ENCODE data around the gene NAT8L. TPM values are rescaled to one million over a fixed set of nuclear protein-coding genes. Genes with fewer than 3 reads are reported as not detected.

Gene NAT8L
- total and polyA plus RNA-seq, 2 of the 4 experiments (the other 2 are of a cell fraction), result 0.05 TPM; not detected in 1

DNA sequence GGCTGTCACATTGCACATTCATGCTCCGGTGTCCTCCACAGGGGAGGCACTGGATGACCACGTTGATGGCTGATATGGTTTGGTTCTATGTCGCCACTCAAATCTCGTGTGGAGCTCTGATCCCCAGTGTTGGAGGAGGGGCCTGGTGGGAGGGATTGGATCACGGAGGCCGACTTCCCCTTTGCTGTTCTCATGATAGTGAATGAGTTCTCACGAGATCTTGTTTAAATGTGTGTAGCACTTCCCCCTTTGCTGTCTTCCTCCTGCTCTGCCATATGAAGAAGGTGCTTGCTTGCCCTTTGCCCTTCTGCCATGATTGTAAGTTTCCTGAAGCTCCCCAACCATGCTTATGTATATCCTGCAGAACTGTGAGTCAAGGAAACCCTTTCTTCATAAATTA is 22.3 kb upstream of the NAT8L start:
- intact Hi-C loops (cut with micrococcal nuclease) (no loop called here), dilution Hi-C loops (cut with HindIII; ENCODE audit: low sequenced_read_pairs, unreplicated experiment) (no loop called here), in situ Hi-C loops (cut with MboI; ENCODE audit: low sequenced_read_pairs) (no loop called here)
- Histone ChIP-seq H3K27me3 (ENCODE audit: control insufficient read depth, insufficient read depth, low read length) (peaks cover 49% of the 10 kb centered on the region), H3K36me3 (ENCODE audit: control insufficient read depth, insufficient read depth, low read length) (no peaks in the 10 kb centered on the region), H3K9me3 (ENCODE audit: control insufficient read depth, insufficient read depth, low read length) (no peaks in the 10 kb centered on the region), H4K20me1 (ENCODE audit: insufficient read depth, low read length) (no peaks in the 10 kb centered on the region), H2BK120ac (ENCODE audit: low read depth, low read length) (no peak overlapping the region), H3K4me3 (ENCODE audit: insufficient read depth, low read depth, low read length) (no peak overlapping the region), H3K27ac (ENCODE audit: insufficient read depth, low read length) (no peak overlapping the region), H2BK20ac (ENCODE audit: low read depth, low read length) (no peak overlapping the region), H3K4ac (ENCODE audit: low read depth, low read length) (no peak overlapping the region), H3K23ac (ENCODE audit: low read depth, low read length) (no peak overlapping the region), H3K79me1 (ENCODE audit: low read depth in 1 of 2, low read length in 2 of 2) (no peaks in the 10 kb centered on the region), H4K91ac (ENCODE audit: insufficient read depth, low read depth, low read length) (no peak overlapping the region), H3K14ac (replicated peaks; ENCODE audit: low read depth, low read length) (no peak overlapping the region), H4K5ac (ENCODE audit: low read depth, low read length) (no peak overlapping the region), H3K56ac (ENCODE audit: extremely low read depth, insufficient read depth, low read length) (no peak overlapping the region), H2BK15ac (ENCODE audit: low read depth, low read length) (no peak overlapping the region), H2AK5ac (ENCODE audit: low read depth, low read length) (no peak overlapping the region), H4K8ac (ENCODE audit: low read depth in 2 of 2, low read length in 2 of 2) (no peak overlapping the region), H2BK5ac (ENCODE audit: low read depth, low read length, poor library complexity, severe bottlenecking) (no peak overlapping the region), H3K4me1 (ENCODE audit: control insufficient read depth, insufficient read depth, low read length) (no peaks in the 10 kb centered on the region), H2AFZ (replicated peaks; ENCODE audit: low read length, poor library complexity) (no peak overlapping the region), H3K9ac (ENCODE audit: low read depth, low read length) (no peak overlapping the region), H3K4me2 (ENCODE audit: low read depth, low read length) (no peak overlapping the region), H2AK9ac (replicated peaks; ENCODE audit: low read depth, low read length, poor library complexity) (no peak overlapping the region), H3K18ac (ENCODE audit: low read depth, low read length) (no peak overlapping the region), H3K9me1 (ENCODE audit: insufficient read depth, low read length) (no peaks in the 10 kb centered on the region)
- no CpG with 5 or more reads among the region's 7 CpGs for WGBS, 2 experiments (ENCODE audit: extremely low coverage in 2 of 2, insufficient read length in 1 of 2)
- TF ChIP-seq BHLHE40 (IDR thresholded peaks at IDR 0.05; ENCODE audit: low read depth, low read length) (no peak), SMC3 (IDR thresholded peaks at IDR 0.05; ENCODE audit: low read depth, low read length) (no peak)
- TF ChIP-seq, protein P1, sequence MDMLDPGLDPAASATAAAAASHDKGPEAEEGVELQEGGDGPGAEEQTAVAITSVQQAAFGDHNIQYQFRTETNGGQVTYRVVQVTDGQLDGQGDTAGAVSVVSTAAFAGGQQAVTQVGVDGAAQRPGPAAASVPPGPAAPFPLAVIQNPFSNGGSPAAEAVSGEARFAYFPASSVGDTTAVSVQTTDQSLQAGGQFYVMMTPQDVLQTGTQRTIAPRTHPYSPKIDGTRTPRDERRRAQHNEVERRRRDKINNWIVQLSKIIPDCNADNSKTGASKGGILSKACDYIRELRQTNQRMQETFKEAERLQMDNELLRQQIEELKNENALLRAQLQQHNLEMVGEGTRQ (IDR thresholded peaks at IDR 0.05; ENCODE audit: low read depth, low read length), result no peak
- BruUV-seq (replicated peaks), result no TSS peak
- CTCF ChIA-PET, result no interaction called here
- DNase-seq, result no peak
- POLR2A ChIA-PET (ENCODE audit: unreplicated experiment), result no interaction called here
- ATAC-seq (ENCODE audit: low read depth), result no peak
